Fibroblast of mammary gland (primary cell): ENCODE data around the gene LMF2.

Source experiments
- DNase-seq: peaks from one replicate; pipeline ENCODE4 v3.0.0-alpha.2; 2010; ENCODE audit warnings: low read depth
- H3K4me3 ChIP-seq: 2 replicates; pipeline ENCODE4 v1.5.1; 2011; ENCODE audit warnings: low read depth, mild to moderate bottlenecking, low read length, moderate library complexity; ENCODE audit not compliant: control insufficient read depth
- TF ChIP-seq, protein P1 (sequence below): conservative IDR thresholded peaks from 2 replicates; pipeline ENCODE4 v1.5.1; 2011; ENCODE audit warnings: low read depth, low read length, inconsistent platforms; ENCODE audit not compliant: control insufficient read depth, insufficient read depth

Gene LMF2

GRCh38 chr22:50459496-50460140, 47.9 kb downstream of the LMF2 start:
- TF ChIP-seq, protein P1, sequence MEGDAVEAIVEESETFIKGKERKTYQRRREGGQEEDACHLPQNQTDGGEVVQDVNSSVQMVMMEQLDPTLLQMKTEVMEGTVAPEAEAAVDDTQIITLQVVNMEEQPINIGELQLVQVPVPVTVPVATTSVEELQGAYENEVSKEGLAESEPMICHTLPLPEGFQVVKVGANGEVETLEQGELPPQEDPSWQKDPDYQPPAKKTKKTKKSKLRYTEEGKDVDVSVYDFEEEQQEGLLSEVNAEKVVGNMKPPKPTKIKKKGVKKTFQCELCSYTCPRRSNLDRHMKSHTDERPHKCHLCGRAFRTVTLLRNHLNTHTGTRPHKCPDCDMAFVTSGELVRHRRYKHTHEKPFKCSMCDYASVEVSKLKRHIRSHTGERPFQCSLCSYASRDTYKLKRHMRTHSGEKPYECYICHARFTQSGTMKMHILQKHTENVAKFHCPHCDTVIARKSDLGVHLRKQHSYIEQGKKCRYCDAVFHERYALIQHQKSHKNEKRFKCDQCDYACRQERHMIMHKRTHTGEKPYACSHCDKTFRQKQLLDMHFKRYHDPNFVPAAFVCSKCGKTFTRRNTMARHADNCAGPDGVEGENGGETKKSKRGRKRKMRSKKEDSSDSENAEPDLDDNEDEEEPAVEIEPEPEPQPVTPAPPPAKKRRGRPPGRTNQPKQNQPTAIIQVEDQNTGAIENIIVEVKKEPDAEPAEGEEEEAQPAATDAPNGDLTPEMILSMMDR = no peak
- DNase-seq = no peak
- no peak overlapping the region for H3K4me3 ChIP-seq

DNA sequence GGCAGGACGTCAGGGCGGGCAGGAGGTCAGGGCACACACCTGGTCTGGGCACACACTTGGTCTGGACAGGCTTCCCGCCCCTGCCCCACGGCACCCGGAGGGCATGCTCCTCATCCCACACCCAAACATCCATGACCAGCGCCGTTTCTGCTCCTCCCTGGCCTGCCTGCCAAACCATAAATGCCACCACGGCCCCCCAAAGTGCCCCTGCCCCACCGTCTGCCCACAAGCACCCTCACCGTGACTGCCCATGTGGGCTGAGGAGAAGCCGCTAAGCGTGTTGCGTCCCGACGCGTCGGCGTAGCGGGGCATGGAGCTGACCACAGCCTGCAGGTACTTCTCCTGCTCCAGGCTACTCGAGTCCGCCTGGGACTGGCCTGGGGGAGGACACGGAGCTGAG, 48.5 kb downstream of the LMF2 start:
- H3K4me3 ChIP-seq = no peak overlapping the region
- TF ChIP-seq, protein P1 = no peak
- DNase-seq = no peak

DNA sequence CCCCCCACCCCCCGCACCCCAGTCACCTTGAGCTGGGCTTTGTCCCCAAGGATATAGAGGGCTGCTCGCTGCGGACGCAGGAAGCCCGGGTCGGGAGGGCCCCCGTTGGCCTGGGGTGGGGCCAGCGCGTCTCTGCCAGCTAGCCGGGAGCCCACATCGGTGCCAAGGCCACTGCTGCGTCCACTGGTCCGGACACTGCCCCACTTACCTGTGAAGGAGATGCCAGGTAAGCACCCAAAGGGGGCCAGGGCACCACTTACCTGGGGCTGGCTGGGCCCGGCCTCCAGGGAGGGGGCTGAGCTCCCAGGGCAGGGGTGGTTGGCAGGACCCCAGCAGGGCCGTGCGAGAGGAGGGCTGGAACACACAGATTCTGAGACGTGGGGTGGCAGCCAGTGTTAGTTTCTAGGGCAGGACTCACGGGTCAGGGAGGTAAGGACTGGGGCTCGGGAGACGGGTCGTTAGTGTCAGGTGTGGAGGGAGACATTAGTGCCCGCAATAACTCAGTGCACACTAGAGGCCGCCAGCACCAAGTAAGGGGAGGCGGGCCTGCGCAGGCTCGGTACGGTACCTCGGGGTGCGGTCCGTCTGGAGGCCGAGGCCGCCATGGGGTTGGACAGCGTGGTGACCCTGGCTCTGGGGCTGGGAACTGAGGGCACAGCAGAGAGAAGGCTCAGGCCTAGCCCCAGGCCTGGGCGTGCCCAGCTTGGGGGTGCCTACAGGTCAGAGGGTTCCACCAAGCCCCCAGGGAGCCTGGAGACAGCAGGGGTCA, 50.9 kb downstream of the LMF2 start:
- no peak for DNase-seq
- no peak overlapping the region for H3K4me3 ChIP-seq
- TF ChIP-seq, protein P1 = no peak

DNA sequence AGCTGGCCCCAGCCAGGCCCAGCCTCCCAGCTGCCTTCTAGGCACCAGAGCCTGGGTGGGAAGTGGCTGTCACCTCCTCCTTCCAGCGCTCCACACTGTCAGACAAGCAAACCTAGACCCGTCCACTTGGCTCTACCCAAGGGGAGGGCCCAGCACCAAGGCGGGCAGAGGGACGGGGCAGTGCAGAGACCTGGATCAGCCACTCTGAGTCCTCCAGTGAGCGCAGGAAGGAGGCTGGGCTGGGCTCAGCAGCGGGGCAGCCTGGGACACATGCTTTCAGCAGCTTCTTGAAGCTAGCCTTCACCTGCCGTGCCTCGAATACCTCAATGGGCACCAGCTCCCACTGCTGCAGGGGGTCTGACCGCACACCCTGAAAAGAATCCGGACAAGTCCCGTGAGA, 51.5 kb downstream of the LMF2 start:
- no peak for DNase-seq
- no peak overlapping the region for H3K4me3 ChIP-seq
- TF ChIP-seq, protein P1 = no peak

- no peak for DNase-seq
- TF ChIP-seq, protein P1 = no peak
- no peak overlapping the region for H3K4me3 ChIP-seq
These were observed 52.3 kb downstream of the LMF2 start for GRCh38 chr22:50455201-50455600.

- TF ChIP-seq, protein P1 = no peak
- no peak for DNase-seq
- no peak overlapping the region for H3K4me3 ChIP-seq
These were observed 52.9 kb downstream of the LMF2 start for GRCh38 chr22:50454556-50455075.
